ENCODE results near the gene AKT1S1.

The AKT1S1 gene

GRCh38 chr19:49830766-49831165, 46.4 kb downstream of the AKT1S1 start:
- no CpG with 5 or more reads among the region's 12 CpGs for WGBS (ENCODE audit: extremely low coverage, insufficient coverage, insufficient read length)
- no peak overlapping the region for H3K4me2 ChIP-seq (ENCODE audit: low read length)
- H3K9ac ChIP-seq (ENCODE audit: low read length), result no peak overlapping the region
- no peak overlapping the region for H3K4ac ChIP-seq (ENCODE audit: low read depth, low read length)
- no peaks in the 10 kb centered on the region for H3K79me2 ChIP-seq (ENCODE audit: control insufficient read depth, insufficient read depth, low read length, poor library complexity)
- H4K91ac ChIP-seq (ENCODE audit: low read depth, low read length), result no peak overlapping the region
- H3K18ac ChIP-seq (ENCODE audit: low read length), result no peak overlapping the region
- H3K27ac ChIP-seq (ENCODE audit: low read depth, low read length), result no peak overlapping the region
- peaks cover 81 to 87% of the 10 kb centered on the region in 2 experiments for H3K36me3 ChIP-seq (ENCODE audit: control insufficient read depth in 1 of 2, insufficient read depth in 2 of 2, low read length in 2 of 2)
- DNase-seq, result no peak
- H2BK12ac ChIP-seq (ENCODE audit: low read length), result no peak overlapping the region
- no peak overlapping the region for H3K14ac ChIP-seq (ENCODE audit: low read length)
- no peak overlapping the region for H3K23ac ChIP-seq (ENCODE audit: low read length)
- no peak overlapping the region for H3K4me3 ChIP-seq (ENCODE audit: low read depth, low read length)
- no peaks in the 10 kb centered on the region for H3K4me1 ChIP-seq (ENCODE audit: control insufficient read depth in 1 of 2, insufficient read depth in 2 of 2, low read length in 2 of 2)
- H4K8ac ChIP-seq (ENCODE audit: low read depth, low read length), result no peak overlapping the region
- H2AK5ac ChIP-seq (ENCODE audit: low read length), result no peak overlapping the region
- no peak overlapping the region for H2BK5ac ChIP-seq (ENCODE audit: low read depth, low read length, poor library complexity)
- no peak overlapping the region for H2BK120ac ChIP-seq (ENCODE audit: insufficient read depth, low read length, poor library complexity)
- peaks cover 6% of the 10 kb centered on the region for H3K9me3 ChIP-seq (ENCODE audit: insufficient read depth, low read depth, low read length)
- no peaks in the 10 kb centered on the region for H3K27me3 ChIP-seq (ENCODE audit: insufficient read depth, low read length)
- no peaks in the 10 kb centered on the region for H3K79me1 ChIP-seq (ENCODE audit: low read length)
- H2AFZ ChIP-seq (ENCODE audit: insufficient read depth, low read length, poor library complexity), result no peak overlapping the region
- H4K12ac ChIP-seq (ENCODE audit: low read depth, low read length), result no peak overlapping the region

GRCh38 chr19:49829721-49830120, 47.4 kb downstream of the AKT1S1 start:
- Histone ChIP-seq H3K4ac (ENCODE audit: low read depth, low read length) (no peak overlapping the region), H3K36me3 (ENCODE audit: control insufficient read depth in 1 of 2, insufficient read depth in 2 of 2, low read length in 2 of 2) (peaks cover 71 to 77% of the 10 kb centered on the region in 2 experiments), H3K4me2 (ENCODE audit: low read length) (no peak overlapping the region), H3K18ac (ENCODE audit: low read length) (no peak overlapping the region), H3K4me1 (ENCODE audit: control insufficient read depth in 1 of 2, insufficient read depth in 2 of 2, low read length in 2 of 2) (no peaks in the 10 kb centered on the region), H2BK12ac (ENCODE audit: low read length) (no peak overlapping the region), H3K4me3 (ENCODE audit: low read depth, low read length) (no peak overlapping the region), H2AFZ (ENCODE audit: insufficient read depth, low read length, poor library complexity) (no peak overlapping the region), H3K79me1 (ENCODE audit: low read length) (no peaks in the 10 kb centered on the region), H3K79me2 (ENCODE audit: control insufficient read depth, insufficient read depth, low read length, poor library complexity) (no peaks in the 10 kb centered on the region), H3K27me3 (ENCODE audit: insufficient read depth, low read length) (no peaks in the 10 kb centered on the region), H2AK5ac (ENCODE audit: low read length) (no peak overlapping the region), H2BK120ac (ENCODE audit: insufficient read depth, low read length, poor library complexity) (no peak overlapping the region), H4K8ac (ENCODE audit: low read depth, low read length) (no peak overlapping the region), H4K91ac (ENCODE audit: low read depth, low read length) (no peak overlapping the region), H3K23ac (ENCODE audit: low read length) (no peak overlapping the region), H3K9me3 (ENCODE audit: insufficient read depth, low read depth, low read length) (peaks cover 6% of the 10 kb centered on the region), H4K12ac (ENCODE audit: low read depth, low read length) (no peak overlapping the region), H3K14ac (ENCODE audit: low read length) (no peak overlapping the region), H3K27ac (ENCODE audit: low read depth, low read length) (no peak overlapping the region), H3K9ac (ENCODE audit: low read length) (no peak overlapping the region), H2BK5ac (ENCODE audit: low read depth, low read length, poor library complexity) (no peak overlapping the region)
- WGBS (ENCODE audit: extremely low coverage, insufficient coverage, insufficient read length), result no CpG with 5 or more reads among the region's 18 CpGs
- DNase-seq, result no peak

- Histone ChIP-seq H3K4me2 (ENCODE audit: low read length) (no peak overlapping the region), H4K8ac (ENCODE audit: low read depth, low read length) (no peak overlapping the region), H3K27me3 (ENCODE audit: insufficient read depth, low read length) (no peaks in the 10 kb centered on the region), H3K14ac (ENCODE audit: low read length) (no peak overlapping the region), H3K23ac (ENCODE audit: low read length) (no peak overlapping the region), H3K79me2 (ENCODE audit: control insufficient read depth, insufficient read depth, low read length, poor library complexity) (no peaks in the 10 kb centered on the region), H4K91ac (ENCODE audit: low read depth, low read length) (no peak overlapping the region), H2BK5ac (ENCODE audit: low read depth, low read length, poor library complexity) (no peak overlapping the region), H3K36me3 (ENCODE audit: control insufficient read depth in 1 of 2, insufficient read depth in 2 of 2, low read length in 2 of 2) (peaks cover 66 to 72% of the 10 kb centered on the region in 2 experiments), H2BK12ac (ENCODE audit: low read length) (no peak overlapping the region), H3K27ac (ENCODE audit: low read depth, low read length) (no peak overlapping the region), H4K12ac (ENCODE audit: low read depth, low read length) (no peak overlapping the region), H2AFZ (ENCODE audit: insufficient read depth, low read length, poor library complexity) (no peak overlapping the region), H3K4me1 (ENCODE audit: control insufficient read depth in 1 of 2, insufficient read depth in 2 of 2, low read length in 2 of 2) (no peaks in the 10 kb centered on the region), H3K4ac (ENCODE audit: low read depth, low read length) (no peak overlapping the region), H3K9me3 (ENCODE audit: insufficient read depth, low read depth, low read length) (peaks cover 6% of the 10 kb centered on the region), H2AK5ac (ENCODE audit: low read length) (no peak overlapping the region), H3K18ac (ENCODE audit: low read length) (no peak overlapping the region), H2BK120ac (ENCODE audit: insufficient read depth, low read length, poor library complexity) (no peak overlapping the region), H3K4me3 (ENCODE audit: low read depth, low read length) (no peak overlapping the region), H3K9ac (ENCODE audit: low read length) (no peak overlapping the region), H3K79me1 (ENCODE audit: low read length) (no peaks in the 10 kb centered on the region)
- DNase-seq, result no peak
- no CpG with 5 or more reads among the region's 8 CpGs for WGBS (ENCODE audit: extremely low coverage, insufficient coverage, insufficient read length)
Measured at GRCh38 chr19:49829200-49829599, 48.0 kb downstream of the AKT1S1 start.

GRCh38 chr19:49827034-49827433, 50.1 kb downstream of the AKT1S1 start:
- H3K79me1 ChIP-seq (ENCODE audit: low read length), result no peaks in the 10 kb centered on the region
- H3K4me3 ChIP-seq (ENCODE audit: low read depth, low read length), result no peak overlapping the region
- no peak overlapping the region for H3K14ac ChIP-seq (ENCODE audit: low read length)
- no peak overlapping the region for H4K91ac ChIP-seq (ENCODE audit: low read depth, low read length)
- no peak overlapping the region for H3K23ac ChIP-seq (ENCODE audit: low read length)
- H4K12ac ChIP-seq (ENCODE audit: low read depth, low read length), result no peak overlapping the region
- no peak overlapping the region for H4K8ac ChIP-seq (ENCODE audit: low read depth, low read length)
- H2AFZ ChIP-seq (ENCODE audit: insufficient read depth, low read length, poor library complexity), result no peak overlapping the region
- H3K9ac ChIP-seq (ENCODE audit: low read length), result no peak overlapping the region
- no peaks in the 10 kb centered on the region for H3K4me1 ChIP-seq (ENCODE audit: control insufficient read depth in 1 of 2, insufficient read depth in 2 of 2, low read length in 2 of 2)
- H2BK5ac ChIP-seq (ENCODE audit: low read depth, low read length, poor library complexity), result no peak overlapping the region
- H3K18ac ChIP-seq (ENCODE audit: low read length), result no peak overlapping the region
- WGBS (ENCODE audit: extremely low coverage, insufficient coverage, insufficient read length), result no CpG with 5 or more reads among the region's 14 CpGs
- no peak overlapping the region for H3K4ac ChIP-seq (ENCODE audit: low read depth, low read length)
- no peak overlapping the region for H2BK12ac ChIP-seq (ENCODE audit: low read length)
- H3K27me3 ChIP-seq (ENCODE audit: insufficient read depth, low read length), result no peaks in the 10 kb centered on the region
- H3K79me2 ChIP-seq (ENCODE audit: control insufficient read depth, insufficient read depth, low read length, poor library complexity), result no peaks in the 10 kb centered on the region
- no peak overlapping the region for H2BK120ac ChIP-seq (ENCODE audit: insufficient read depth, low read length, poor library complexity)
- H3K9me3 ChIP-seq (ENCODE audit: insufficient read depth, low read depth, low read length), result peaks cover 5% of the 10 kb centered on the region
- H3K4me2 ChIP-seq (ENCODE audit: low read length), result no peak overlapping the region
- no peak overlapping the region for H3K27ac ChIP-seq (ENCODE audit: low read depth, low read length)
- peaks cover 57 to 62% of the 10 kb centered on the region in 2 experiments for H3K36me3 ChIP-seq (ENCODE audit: control insufficient read depth in 1 of 2, insufficient read depth in 2 of 2, low read length in 2 of 2)
- DNase-seq, result no peak
- H2AK5ac ChIP-seq (ENCODE audit: low read length), result no peak overlapping the region
